Cardiac muscle cell (in vitro differentiated cells and primary cell): Measurements from ENCODE around the gene STRADB. TPM values are rescaled to one million over a fixed set of nuclear protein-coding genes. Genes with fewer than 3 reads are reported as not detected.

ENCODE experiments used
- DNase-seq, 2 donors: peaks; one replicate each; pipeline versions ENCODE4 v3.0.0 to v3.0.0-alpha.2; 2010 to 2017; ENCODE audit warnings: low read depth in 1 of 2, low spot score in 1 of 2
- H3K27ac ChIP-seq: fragments of 200-600 bp; sonication (generic); 2 replicates; pipeline ENCODE4 v1.5.1; 2016
- H3K27me3 ChIP-seq: fragments of 200-600 bp; sonication (generic); 2 replicates; pipeline ENCODE4 v1.6.0; 2016; ENCODE audit warnings: control low read depth
- H3K36me3 ChIP-seq: fragments of 200-600 bp; sonication (generic); 2 replicates; pipeline ENCODE4 v1.5.1; 2016; ENCODE audit warnings: control low read depth
- H3K4me1 ChIP-seq: fragments of 200-600 bp; sonication (generic); 2 replicates; pipeline ENCODE4 v1.8.1; 2017; ENCODE audit warnings: low read depth, mild to moderate bottlenecking, mixed run types
- H3K4me3 ChIP-seq: fragments of 200-600 bp; sonication (generic); 2 replicates; pipeline ENCODE4 v1.5.1; 2016; ENCODE audit warnings: mild to moderate bottlenecking
- H3K9me3 ChIP-seq: fragments of 200-600 bp; sonication (generic); 2 replicates; pipeline ENCODE4 v1.5.1; 2017; ENCODE audit warnings: low read depth, mild to moderate bottlenecking, control low read depth
- polyA plus RNA-seq: library from polyadenylated mRNA; unstranded; fragments of >200 nt; fragmentation: Nextera tagmentation; extraction: Ambion mirVana; gene quantifications from 2 replicates; pipeline ENCODE4 v1.2.1, GENCODE V29; 2016
- total RNA-seq: library from RNA; depleted of rRNA; stranded (reverse); fragments of >200 nt; gene quantifications from 2 replicates; pipeline ENCODE4 v1.2.3, GENCODE V29; 2016
- TF ChIP-seq, protein P1 (sequence below): IDR thresholded peaks from 2 replicates; pipeline ENCODE4 v1.5.1; 2012; ENCODE audit warnings: low read depth, mild to moderate bottlenecking, low read length

STRADB gene
- total and polyA plus RNA-seq, 2 experiments from 2014 or later = 35.5 to 106 TPM

DNA sequence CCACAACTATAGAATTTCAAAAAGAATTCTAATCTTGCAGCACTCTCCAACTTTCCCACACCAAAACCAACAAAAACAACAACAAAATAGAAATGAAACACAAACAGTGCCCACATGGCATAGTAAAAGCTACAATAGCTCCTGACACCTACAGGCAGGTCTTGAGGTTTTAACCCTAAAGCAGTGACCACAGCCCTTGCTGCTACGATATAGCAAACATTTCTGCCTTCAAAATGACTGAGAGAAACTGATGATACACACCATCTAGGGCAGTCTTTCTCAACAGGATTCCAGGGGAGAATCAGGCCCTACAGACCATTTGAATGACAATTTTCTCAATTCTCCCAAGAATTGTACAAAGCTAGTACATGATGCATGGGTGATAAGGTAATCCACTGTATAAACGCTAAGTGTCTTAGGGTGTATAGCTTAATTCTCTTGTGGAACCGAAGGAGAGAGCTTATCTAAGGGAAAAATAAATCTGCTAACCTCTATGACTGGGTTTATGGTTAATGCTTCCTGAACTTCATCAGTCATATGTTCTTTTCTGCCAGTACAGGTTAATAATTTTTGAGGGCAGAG is 46.8 kb upstream of the STRADB start:
- Histone ChIP-seq H3K27ac (peak overlapping the region; percentile 63), H3K4me3 (no peak overlapping the region), H3K9me3 (no peaks in the 10 kb centered on the region), H3K27me3 (no peaks in the 10 kb centered on the region), H3K4me1 (peaks cover 28% of the 10 kb centered on the region), H3K36me3 (no peaks in the 10 kb centered on the region)
- DNase-seq = peak in 1 of 2 donors; percentile 21
- TF ChIP-seq, protein P1, sequence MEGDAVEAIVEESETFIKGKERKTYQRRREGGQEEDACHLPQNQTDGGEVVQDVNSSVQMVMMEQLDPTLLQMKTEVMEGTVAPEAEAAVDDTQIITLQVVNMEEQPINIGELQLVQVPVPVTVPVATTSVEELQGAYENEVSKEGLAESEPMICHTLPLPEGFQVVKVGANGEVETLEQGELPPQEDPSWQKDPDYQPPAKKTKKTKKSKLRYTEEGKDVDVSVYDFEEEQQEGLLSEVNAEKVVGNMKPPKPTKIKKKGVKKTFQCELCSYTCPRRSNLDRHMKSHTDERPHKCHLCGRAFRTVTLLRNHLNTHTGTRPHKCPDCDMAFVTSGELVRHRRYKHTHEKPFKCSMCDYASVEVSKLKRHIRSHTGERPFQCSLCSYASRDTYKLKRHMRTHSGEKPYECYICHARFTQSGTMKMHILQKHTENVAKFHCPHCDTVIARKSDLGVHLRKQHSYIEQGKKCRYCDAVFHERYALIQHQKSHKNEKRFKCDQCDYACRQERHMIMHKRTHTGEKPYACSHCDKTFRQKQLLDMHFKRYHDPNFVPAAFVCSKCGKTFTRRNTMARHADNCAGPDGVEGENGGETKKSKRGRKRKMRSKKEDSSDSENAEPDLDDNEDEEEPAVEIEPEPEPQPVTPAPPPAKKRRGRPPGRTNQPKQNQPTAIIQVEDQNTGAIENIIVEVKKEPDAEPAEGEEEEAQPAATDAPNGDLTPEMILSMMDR = no peak

DNA sequence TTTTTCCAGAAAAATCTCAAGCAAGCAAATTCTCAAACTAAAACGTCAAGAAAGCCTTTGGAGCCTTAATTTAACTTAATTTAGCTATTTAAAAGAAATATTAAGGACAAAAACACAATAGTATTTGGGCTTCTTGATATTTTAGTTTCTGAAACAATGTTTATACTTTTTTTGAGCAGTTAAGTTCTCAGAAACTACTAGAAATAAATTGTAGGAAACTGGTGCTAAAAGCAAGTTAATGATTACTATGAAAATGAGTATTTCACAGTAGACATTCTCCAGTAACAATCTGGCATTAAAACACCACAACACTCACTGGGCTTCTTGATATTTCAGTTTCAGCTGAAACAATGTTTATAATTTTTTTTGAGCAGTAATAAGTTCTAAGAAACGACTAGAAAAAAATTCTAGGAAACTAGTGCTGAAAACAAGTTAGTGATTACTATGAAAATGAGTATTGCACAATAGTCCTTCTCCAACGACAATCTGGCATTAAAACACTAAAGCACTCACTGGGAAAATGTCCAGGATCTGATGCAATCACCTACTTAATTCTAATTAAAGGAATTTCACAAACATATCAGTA is 45.4 kb upstream of the STRADB start:
- DNase-seq = peak in 1 of 2 donors; percentile 93
- no peaks in the 10 kb centered on the region for H3K27me3 ChIP-seq

DNA sequence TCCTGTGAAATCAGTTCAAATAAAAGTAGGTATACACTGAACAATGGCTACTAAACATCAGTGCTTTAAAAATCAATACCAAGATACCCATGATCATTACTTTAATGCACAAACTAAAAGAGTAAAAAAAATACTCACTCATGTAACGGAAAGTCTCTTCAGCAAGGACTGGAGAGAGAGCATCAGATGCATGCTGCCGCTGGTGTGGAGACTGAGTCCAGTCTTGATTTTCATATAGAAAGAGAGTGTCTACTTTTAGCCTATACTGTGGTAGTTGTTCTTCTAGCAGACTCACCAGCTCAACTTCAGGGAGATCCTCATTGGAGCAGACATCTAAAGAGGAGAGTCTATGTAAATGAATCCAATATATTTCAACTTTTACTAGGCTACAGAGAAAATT is 44.3 kb upstream of the STRADB start:
- Histone ChIP-seq H3K36me3 (no peaks in the 10 kb centered on the region), H3K4me3 (no peak overlapping the region), H3K27me3 (no peaks in the 10 kb centered on the region), H3K27ac (no peak overlapping the region), H3K9me3 (no peaks in the 10 kb centered on the region), H3K4me1 (peaks cover 28% of the 10 kb centered on the region)
- peak in 1 of 2 donors; percentile 15 for DNase-seq
- TF ChIP-seq, protein P1 = no peak

More for the DNA sequence above, 45.4 kb upstream of the STRADB start:
- Histone ChIP-seq H3K27ac (no peak overlapping the region), H3K4me1 (peaks cover 28% of the 10 kb centered on the region), H3K36me3 (no peaks in the 10 kb centered on the region), H3K4me3 (no peak overlapping the region), H3K9me3 (no peaks in the 10 kb centered on the region)
- TF ChIP-seq, protein P1 = no peak

DNA sequence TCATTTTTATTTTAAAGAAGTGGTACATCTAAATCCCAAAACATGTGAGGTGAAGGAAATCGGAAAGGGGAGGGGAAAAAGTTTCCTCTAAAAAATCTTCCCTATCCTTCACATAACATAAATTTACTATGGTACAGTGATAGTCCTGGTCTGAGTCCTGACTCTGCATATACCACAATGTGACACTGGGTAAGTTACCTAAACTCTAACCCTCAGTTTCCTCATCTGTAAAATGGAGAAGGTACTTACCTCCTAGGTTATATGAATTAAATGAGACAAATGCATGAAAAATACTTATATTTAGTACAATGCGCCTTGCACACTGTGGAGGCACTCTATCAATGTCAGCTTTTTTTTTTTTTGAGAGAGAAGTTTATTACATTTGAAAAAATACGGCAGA is 42.6 kb upstream of the STRADB start:
- Histone ChIP-seq H3K4me1 (peaks cover 28% of the 10 kb centered on the region), H3K9me3 (no peaks in the 10 kb centered on the region), H3K36me3 (no peaks in the 10 kb centered on the region), H3K27me3 (no peaks in the 10 kb centered on the region), H3K4me3 (no peak overlapping the region), H3K27ac (no peak overlapping the region)
- TF ChIP-seq, protein P1 = no peak
- DNase-seq = no peak

DNA sequence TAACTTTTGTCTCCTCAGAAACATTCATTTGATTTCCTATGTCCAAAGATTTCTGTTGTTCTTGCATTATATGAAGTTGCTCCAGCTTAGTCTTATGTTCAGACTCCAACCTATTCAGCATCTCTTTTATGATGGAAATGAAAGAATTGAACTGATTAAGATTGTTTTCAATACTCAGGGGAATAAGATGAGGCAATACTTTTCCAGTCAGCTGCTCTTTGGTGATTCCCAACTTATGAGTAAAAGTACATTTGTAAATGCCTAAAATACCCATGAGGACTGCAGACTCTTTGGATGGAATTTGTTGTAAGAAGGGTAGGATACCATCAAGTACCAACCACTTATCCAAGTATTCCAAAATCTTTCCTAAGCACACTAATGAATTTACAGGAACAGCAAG is 40.1 kb upstream of the STRADB start:
- H3K4me1 ChIP-seq = peaks cover 35% of the 10 kb centered on the region

More for the DNA sequence above, 40.1 kb upstream of the STRADB start:
- TF ChIP-seq, protein P1 = no peak
- Histone ChIP-seq H3K27ac (no peak overlapping the region), H3K9me3 (no peaks in the 10 kb centered on the region), H3K27me3 (no peaks in the 10 kb centered on the region), H3K36me3 (no peaks in the 10 kb centered on the region), H3K4me3 (no peak overlapping the region)
- peak in 1 of 2 donors; percentile 53 for DNase-seq
